Ovary (tissue), 9 donors: ENCODE results near the gene PGPEP1. TPM values are rescaled to one million over a fixed set of nuclear protein-coding genes. Genes with fewer than 3 reads are reported as not detected.
"Not testable (repeated sequence)": the region's sequence is repeated elsewhere in the genome, so short reads cannot be mapped to it uniquely, and the experiment has no call there.

Experiments
- DNase-seq, 5 donors: peaks; one replicate each; pipeline ENCODE4 v3.0.0-alpha.2; 2019 to 2020
- H3K27ac ChIP-seq, 2 donors: fragments of 200-600 bp; one replicate each; pipeline versions ENCODE4 v1.5.1 to v1.8.0; 2019 to 2022
- H3K27me3 ChIP-seq: fragments of 200-600 bp; one replicate; pipeline ENCODE4 v1.8.0; 2022
- H3K36me3 ChIP-seq: fragments of 200-600 bp; sonication (generic); one replicate; pipeline ENCODE4 v1.5.1; 2019
- H3K4me1 ChIP-seq: one replicate; pipeline ENCODE4 v1.8.1; 2013; ENCODE audit warnings: mild to moderate bottlenecking, moderate library complexity; ENCODE audit not compliant: insufficient read depth
- H3K4me3 ChIP-seq: fragments of 200-600 bp; sonication (generic); one replicate; pipeline ENCODE4 v1.5.1; 2017
- H3K9me3 ChIP-seq, 2 donors: fragments of 200-600 bp in 1 of 2; sonication (generic) in 1 of 2; one replicate each; pipeline versions ENCODE4 v1.5.1 to v1.8.1; 2013 to 2019; ENCODE audit warnings: mild to moderate bottlenecking in 1 of 2, moderate library complexity in 1 of 2
- CTCF ChIP-seq, 3 donors: fragments of 450-650 bp in 2 of 3; fragments of 200-600 bp in 1 of 3; IDR thresholded peaks; one replicate each; pipeline versions ENCODE4 v1.5.1 to v1.8.0; 2016 to 2022; ENCODE audit warnings: antibody characterized with exemption in 3 of 3, mild to moderate bottlenecking in 1 of 3
- EP300 ChIP-seq: sonication (generic); formaldehyde crosslinking; IDR thresholded peaks from one replicate; pipeline ENCODE4 v1.6.1; 2017; ENCODE audit warnings: antibody characterized with exemption
- POLR2A ChIP-seq: fragments of 450-650 bp; IDR thresholded peaks from one replicate; pipeline ENCODE4 v1.6.1; 2017; ENCODE audit warnings: antibody characterized with exemption, mild to moderate bottlenecking, moderate library complexity
- WGBS, 3 donors: extraction: QIAGEN DNeasy Blood & Tissue Kit in 1 of 3; methylation state at CpG; one replicate each; pipeline versions ENCODE4 v1.1.5 to v1.1.7; 2013 to 2017; 5-methylcytosine and 5-hydroxymethylcytosine counted together
- intact Hi-C, 4 donors: fragments of 100-400 bp; cut with DNase I; formaldehyde crosslinking; loops; one replicate each; pipeline versions ENCODE4 v1.11.0 to v1.15.1; 2022 to 2023
- polyA plus RNA-seq, 2 donors: library from polyadenylated mRNA; stranded (reverse); fragments of 200-250 nt in 1 of 2; fragments of 350-450 nt in 1 of 2; fragmentation: Illumina TruSeq in 1 of 2; extraction: RNeasy Lipid Tissue Mini Kit (QIAGEN cat#74804) in 1 of 2; gene quantifications; one replicate each; pipeline ENCODE4 v1.2.3, GENCODE V29; 2013 to 2014
- total RNA-seq, 7 donors: library from RNA; depleted of rRNA in 2 of 7; stranded (reverse); fragments of >200 nt in 2 of 7; fragmentation: NEBNext Ultra II Directional in 3 of 7; extraction: Animal tissue kit (Norgen Biotek cat#: 25700) in 3 of 7; gene quantifications; one replicate each; pipeline versions ENCODE4 v1.1.0 to v1.2.4, GENCODE V29; 2016 to 2023
- donor health status: DM: no; HTN: no; CAD: no; lungs with moderate emphysema.
- donor health status: DM: no; HTN: no; CAD: no.
- donor health status: Bipolar disorder and iron deficiency.
- donor health status: DM: yes; HTN: yes; CAD: no.
- donor health status: DM: no; HTN: no; CAD: no.
- donor health status: DM: yes; HTN: yes; CAD: no.

PGPEP1 gene
- total and polyA plus RNA-seq, 9 donors: 9.3 to 64.5 (median 40.3) TPM

- Histone ChIP-seq H3K36me3 (no peaks in the 10 kb centered on the region), H3K4me3 (no peak overlapping the region), H3K9me3 (no peaks in the 10 kb centered on the region), H3K27ac (no peak overlapping the region), H3K4me1 (no peaks in the 10 kb centered on the region), H3K27me3 (no peaks in the 10 kb centered on the region)
- intact Hi-C loops: loop anchor here in 2 of 4 donors (5.0 to 10.0 kb wide), 2 partner anchors 34 to 51 kb away; partner anchors contain the start of gene GDF15 (in 1 of the 2)
- no peak for TF ChIP-seq CTCF (IDR thresholded peaks at IDR 0.05)
- TF ChIP-seq EP300: no peak
- TF ChIP-seq POLR2A: no peak
- WGBS, 3 donors: 92 to 95% (median 94%) methylated on average over 8 of the region's 8 CpGs
- no peak for DNase-seq
These were observed 13.1 kb downstream of the PGPEP1 start for GRCh38 chr19:18353378-18354005.

- intact Hi-C loops: loop anchor here in 2 of 4 donors (5.0 to 10.0 kb wide), 2 partner anchors 33 to 50 kb away; partner anchors contain the start of gene GDF15 (in 1 of the 2)
These were observed 14.3 kb downstream of the PGPEP1 start for GRCh38 chr19:18354743-18355142.

GRCh38 chr19:18357041-18357440 lies 16.6 kb downstream of the PGPEP1 start:
- H3K36me3 ChIP-seq: no peaks in the 10 kb centered on the region
- WGBS, 3 donors: 92 to 98% (median 96%) methylated on average over 3 of the region's 3 CpGs
- no peak overlapping the region for H3K4me3 ChIP-seq
- H3K27me3 ChIP-seq: no peaks in the 10 kb centered on the region
- no peaks in the 10 kb centered on the region for H3K9me3 ChIP-seq
- no peaks in the 10 kb centered on the region for H3K4me1 ChIP-seq
- H3K27ac ChIP-seq: no peak overlapping the region
- intact Hi-C loops: loop anchor here in 1 of 4 donors (10.0 kb wide), 1 partner anchor 48 kb away; no protein-coding TSS in a partner anchor
- TF ChIP-seq EP300: no peak
- no peak for TF ChIP-seq POLR2A
- TF ChIP-seq CTCF (IDR thresholded peaks at IDR 0.05): no peak
- no peak for DNase-seq

More at GRCh38 chr19:18354743-18355142, 14.3 kb downstream of the PGPEP1 start:
- not testable (repeated sequence) for H3K27ac ChIP-seq, H3K27me3 ChIP-seq, H3K4me3 ChIP-seq, H3K4me1 ChIP-seq, DNase-seq, H3K36me3 ChIP-seq, H3K9me3 ChIP-seq
- 92 to 97% (median 95%) methylated on average over 7 of the region's 7 CpGs for WGBS, 3 donors

- Histone ChIP-seq H3K9me3 (no peaks in the 10 kb centered on the region), H3K36me3 (no peaks in the 10 kb centered on the region), H3K27ac (no peak overlapping the region), H3K27me3 (no peaks in the 10 kb centered on the region), H3K4me3 (no peak overlapping the region), H3K4me1 (peaks cover 6% of the 10 kb centered on the region)
- intact Hi-C loops: no loop called here
- WGBS, 3 donors: 90 to 93% (median 93%) methylated on average over 8 of the region's 8 CpGs
- DNase-seq: no peak
- TF ChIP-seq CTCF (IDR thresholded peaks at IDR 0.05) (no peak), POLR2A (no peak), EP300 (no peak)
These were observed 21.2 kb downstream of the PGPEP1 start for GRCh38 chr19:18361646-18362045.

- peak overlapping the region; percentile 58 to 95 for H3K27ac ChIP-seq
- WGBS, 3 donors: 90 to 93% (median 92%) methylated on average over 17 of the region's 17 CpGs
- intact Hi-C loops: no loop called here
These were observed 22.6 kb downstream of the PGPEP1 start for GRCh38 chr19:18362934-18363542.

More at GRCh38 chr19:18362934-18363542, 22.6 kb downstream of the PGPEP1 start:
- Histone ChIP-seq H3K9me3 (no peaks in the 10 kb centered on the region), H3K27me3 (no peaks in the 10 kb centered on the region), H3K36me3 (no peaks in the 10 kb centered on the region), H3K4me3 (no peak overlapping the region), H3K4me1 (peaks cover 6% of the 10 kb centered on the region)
- no peak for TF ChIP-seq CTCF (IDR thresholded peaks at IDR 0.05)
- peak in 2 of 5 donors; percentile 43 to 51 for DNase-seq
